AG04449 (cell line): Measurements from ENCODE around the gene EXOC6B.

Source experiments
- CTCF ChIA-PET: fragments of 350-600 bp; formaldehyde crosslinking; extraction: SDS; loops from one replicate; lab custom pipeline; 2021; ENCODE audit warnings: antibody characterized with exemption; lab: Yijun Ruan, JAX
- POLR2A ChIA-PET: fragments of 400-600, 350-600 bp; formaldehyde crosslinking; extraction: SDS; loops from one replicate; lab custom pipeline; 2020; ENCODE audit warnings: antibody characterized with exemption, inconsistent platforms; lab: Yijun Ruan, JAX
- DNase-seq: peaks from one replicate; pipeline ENCODE4 v3.0.0-alpha.2; 2010; ENCODE audit warnings: low read depth, low spot score
- H3K4me3 ChIP-seq: 2 replicates; pipeline ENCODE4 v1.5.1; 2011; ENCODE audit warnings: low read depth, mild to moderate bottlenecking, control low read depth, low read length
- CTCF ChIP-seq: IDR thresholded peaks from one replicate; pipeline ENCODE4 v1.5.1; 2011; ENCODE audit warnings: mild to moderate bottlenecking, moderate library complexity, low read length, control low read depth, inconsistent platforms; ENCODE audit not compliant: insufficient read depth; ENCODE audit errors: missing control alignments

EXOC6B gene

GRCh38 chr2:72270556-72271275, 555.1 kb downstream of the EXOC6B start:
- DNase-seq, result no peak
- no peak for TF ChIP-seq CTCF
- no peak overlapping the region for H3K4me3 ChIP-seq
- ChIA-PET POLR2A (no interaction called here), CTCF (no interaction called here)

GRCh38 chr2:72263776-72264060, 562.1 kb downstream of the EXOC6B start:
- no peak for DNase-seq
- TF ChIP-seq CTCF, result no peak
- ChIA-PET CTCF (no interaction called here), POLR2A (no interaction called here)
- H3K4me3 ChIP-seq, result no peak overlapping the region

GRCh38 chr2:72263043-72263775, 562.6 kb downstream of the EXOC6B start:
- no peak overlapping the region for H3K4me3 ChIP-seq
- CTCF ChIA-PET, result no interaction called here
- no peak for TF ChIP-seq CTCF
- POLR2A ChIA-PET, result no interaction called here
- DNase-seq, result no peak

- TF ChIP-seq CTCF, result no peak
- H3K4me3 ChIP-seq, result no peak overlapping the region
- no peak for DNase-seq
- CTCF ChIA-PET, result interaction anchor here (0.9 kb wide), 1 partner anchor 485 kb away, joined by 3 read pairs; no protein-coding TSS in a partner anchor
- POLR2A ChIA-PET, result no interaction called here
Observed at GRCh38 chr2:72261076-72261475, 564.8 kb downstream of the EXOC6B start.

- CTCF ChIA-PET, result interaction anchor here (1.0 kb wide), 1 partner anchor 71 kb away, joined by 3 read pairs; no protein-coding TSS in a partner anchor
- DNase-seq, result no peak
- POLR2A ChIA-PET, result no interaction called here
- H3K4me3 ChIP-seq, result no peak overlapping the region
- no peak for TF ChIP-seq CTCF
Observed at GRCh38 chr2:72255540-72255939, 570.3 kb downstream of the EXOC6B start.

GRCh38 chr2:72254831-72255451, 570.9 kb downstream of the EXOC6B start:
- H3K4me3 ChIP-seq, result no peak overlapping the region
- POLR2A ChIA-PET, result no interaction called here

More at GRCh38 chr2:72254831-72255451, 570.9 kb downstream of the EXOC6B start:
- CTCF ChIA-PET, result interaction anchor here (1.3 kb wide), 1 partner anchor 57 kb away, joined by 3 read pairs; no protein-coding TSS in a partner anchor
- no peak for TF ChIP-seq CTCF
- no peak for DNase-seq
